H9 (cell line): ENCODE data around the gene DNAJC8. TPM values are rescaled to one million over a fixed set of nuclear protein-coding genes. Genes with fewer than 3 reads are reported as not detected.

Experiments used
- DNase-seq: peaks from one replicate; pipeline ENCODE4 v3.0.0-alpha.2; 2017
- H2AFZ ChIP-seq: one replicate; pipeline ENCODE4 v1.6.1; 2013; ENCODE audit warnings: mild to moderate bottlenecking, low read length, control low read depth, moderate library complexity
- H2AK5ac ChIP-seq: 2 replicates; pipeline ENCODE4 v1.6.1; 2013; ENCODE audit warnings: low read length, control low read depth, mixed read lengths; ENCODE audit not compliant: insufficient read length
- H2BK120ac ChIP-seq: one replicate; pipeline ENCODE4 v1.6.1; 2013; ENCODE audit warnings: low read depth, mild to moderate bottlenecking, low read length, control low read depth, inconsistent platforms; ENCODE audit not compliant: poor library complexity, severe bottlenecking
- H2BK12ac ChIP-seq: 2 replicates; pipeline ENCODE4 v1.6.1; 2013; ENCODE audit warnings: low read length, control low read depth, mixed read lengths, low read depth; ENCODE audit not compliant: insufficient read length
- H2BK15ac ChIP-seq: 2 replicates; pipeline ENCODE4 v1.6.1; 2013; ENCODE audit warnings: low read depth, low read length, control low read depth
- H2BK20ac ChIP-seq: one replicate; pipeline ENCODE4 v1.6.1; 2013; ENCODE audit warnings: low read depth, mild to moderate bottlenecking, low read length, control low read depth, inconsistent platforms; ENCODE audit not compliant: poor library complexity, severe bottlenecking
- H2BK5ac ChIP-seq: 2 replicates; pipeline ENCODE4 v1.6.1; 2013; ENCODE audit warnings: low read length, control low read depth, mixed read lengths; ENCODE audit not compliant: insufficient read length
- H3K14ac ChIP-seq: 2 replicates; pipeline ENCODE4 v1.6.1; 2013; ENCODE audit warnings: low read length, control low read depth; ENCODE audit not compliant: insufficient read depth
- H3K18ac ChIP-seq: 2 replicates; pipeline ENCODE4 v1.6.1; 2013; ENCODE audit warnings: low read depth, mild to moderate bottlenecking, mixed read lengths, low read length, control low read depth; ENCODE audit not compliant: insufficient read length
- H3K23ac ChIP-seq: 2 replicates; pipeline ENCODE4 v1.6.1; 2013; ENCODE audit warnings: low read length, control low read depth, mixed read lengths, low read depth; ENCODE audit not compliant: insufficient read length
- H3K23me2 ChIP-seq: 2 replicates; pipeline ENCODE4 v1.6.1; 2013; ENCODE audit warnings: low read depth, mild to moderate bottlenecking, mixed read lengths, low read length, control low read depth; ENCODE audit not compliant: insufficient read length, poor library complexity, severe bottlenecking
- H3K27ac ChIP-seq: 2 replicates; pipeline ENCODE4 v1.5.1; 2013; ENCODE audit warnings: low read length, control low read depth, mixed read lengths, low read depth; ENCODE audit not compliant: insufficient read length
- H3K27me3 ChIP-seq: 2 replicates; pipeline ENCODE4 v1.6.1; 2013; ENCODE audit warnings: low read length, control low read depth, inconsistent platforms; ENCODE audit not compliant: insufficient read depth
- H3K4ac ChIP-seq: 2 replicates; pipeline ENCODE4 v1.6.1; 2013; ENCODE audit warnings: low read depth, mild to moderate bottlenecking, control low read depth, inconsistent platforms, low read length, moderate library complexity
- H3K4me1 ChIP-seq: 2 replicates; pipeline ENCODE4 v1.6.1; 2013; ENCODE audit warnings: low read length, control low read depth, inconsistent platforms; ENCODE audit not compliant: insufficient read depth
- H3K4me2 ChIP-seq: 2 replicates; pipeline ENCODE4 v1.6.1; 2013; ENCODE audit warnings: low read length, control low read depth, mixed read lengths; ENCODE audit not compliant: insufficient read length, insufficient read depth
- H3K56ac ChIP-seq: 2 replicates; pipeline ENCODE4 v1.6.1; 2013; ENCODE audit warnings: low read depth, mild to moderate bottlenecking, mixed read lengths, low read length, control low read depth; ENCODE audit not compliant: insufficient read length
- H3K79me1 ChIP-seq: 2 replicates; pipeline ENCODE4 v1.6.1; 2013; ENCODE audit warnings: low read depth, mild to moderate bottlenecking, moderate library complexity, low read length, control low read depth, inconsistent platforms; ENCODE audit not compliant: insufficient read depth, poor library complexity, severe bottlenecking
- H3K79me2 ChIP-seq: 2 replicates; pipeline ENCODE4 v1.6.1; 2013; ENCODE audit warnings: low read length, control low read depth, inconsistent platforms; ENCODE audit not compliant: insufficient read depth
- H3K9ac ChIP-seq: 2 replicates; pipeline ENCODE4 v1.6.1; 2013; ENCODE audit warnings: low read length, control low read depth, mixed read lengths; ENCODE audit not compliant: insufficient read length; ENCODE audit errors: extremely low read depth
- H3K9me3 ChIP-seq: one replicate; pipeline ENCODE4 v1.6.1; 2013; ENCODE audit warnings: low read depth, low read length, inconsistent platforms; ENCODE audit not compliant: control insufficient read depth
- H3T11ph ChIP-seq: one replicate; pipeline ENCODE4 v1.6.1; 2013; ENCODE audit warnings: mild to moderate bottlenecking, low read length, control low read depth, inconsistent platforms
- H4K20me1 ChIP-seq: one replicate; pipeline ENCODE4 v1.6.1; 2013; ENCODE audit not compliant: control insufficient read depth, insufficient read length, insufficient read depth
- H4K5ac ChIP-seq: 2 replicates; pipeline ENCODE4 v1.6.1; 2013; ENCODE audit warnings: low read depth, mild to moderate bottlenecking, mixed read lengths, low read length, control low read depth; ENCODE audit not compliant: insufficient read length
- H4K8ac ChIP-seq: replicated peaks from 2 replicates; pipeline ENCODE4 v1.6.1; 2013; ENCODE audit warnings: low read length, control low read depth, mixed read lengths, low read depth; ENCODE audit not compliant: insufficient read length
- H4K91ac ChIP-seq: 2 replicates; pipeline ENCODE4 v1.6.1; 2013; ENCODE audit warnings: low read depth, mild to moderate bottlenecking, moderate library complexity, mixed read lengths, low read length, control low read depth; ENCODE audit not compliant: insufficient read length
- H3K27ac Mint-ChIP-seq, 3 experiments: 2 replicates in 2 of 3; 3 replicates in 1 of 3; pipeline ENCODE4 v1.8.0; 2020 to 2021; ENCODE audit warnings: mixed read lengths in 3 of 3, mild to moderate bottlenecking in 1 of 3, moderate library complexity in 1 of 3
- H3K27me3 Mint-ChIP-seq: 2 replicates; pipeline ENCODE4 v1.8.0; 2021; ENCODE audit warnings: low read depth, mild to moderate bottlenecking, moderate library complexity, mixed read lengths
- H3K36me3 Mint-ChIP-seq, 3 experiments: 2 replicates in 2 of 3; 3 replicates in 1 of 3; pipeline ENCODE4 v1.8.0; 2020 to 2021; ENCODE audit warnings: low read depth in 3 of 3, mixed read lengths in 3 of 3; ENCODE audit not compliant: insufficient read depth in 1 of 3
- H3K4me1 Mint-ChIP-seq, 2 experiments: 2 replicates each; pipeline ENCODE4 v1.8.0; 2020; ENCODE audit warnings: mixed read lengths in 2 of 2
- H3K4me3 Mint-ChIP-seq, 2 experiments: 2 replicates in 1 of 2; 3 replicates in 1 of 2; pipeline ENCODE4 v1.8.0; 2020 to 2021; ENCODE audit warnings: mild to moderate bottlenecking in 2 of 2, mixed read lengths in 2 of 2, moderate library complexity in 1 of 2
- H3K9me3 Mint-ChIP-seq, 2 experiments: 2 replicates in 1 of 2; 3 replicates in 1 of 2; pipeline ENCODE4 v1.8.0; 2020; ENCODE audit warnings: mild to moderate bottlenecking in 2 of 2, mixed read lengths in 2 of 2, moderate library complexity in 1 of 2
- CTCF ChIP-seq: fragments of 200-600 bp; sonication (generic); conservative IDR thresholded peaks from 3 replicates; pipeline ENCODE4 v1.8.0; 2021; ENCODE audit warnings: antibody characterized with exemption, mild to moderate bottlenecking
- WGBS: extraction: QIAGEN DNeasy Blood & Tissue Kit; methylation state at CpG from one replicate; pipeline ENCODE4 v1.1.7; 2013; ENCODE audit warnings: missing lambda C conversion rate, low lambda C conversion rate, mixed read lengths; ENCODE audit not compliant: insufficient read length; ENCODE audit errors: extremely low coverage; 5-methylcytosine and 5-hydroxymethylcytosine counted together
- total RNA-seq: library from RNA; stranded (reverse); gene quantifications from 2 replicates; pipeline ENCODE4 v1.2.1, GENCODE V29; 2021

DNAJC8 gene
- total RNA-seq, 1 experiment from 2014 or later, result 132 TPM

- peaks cover 0 to 3% of the 10 kb centered on the region in 2 experiments; a peak in 1 of 5 replicates for H3K9me3 Mint-ChIP-seq
- Histone ChIP-seq H2BK5ac (no peak overlapping the region), H3K18ac (no peak overlapping the region), H3K27me3 (no peaks in the 10 kb centered on the region), H3K23ac (no peak overlapping the region), H2BK15ac (no peak overlapping the region), H3K23me2 (no peaks in the 10 kb centered on the region), H2AK5ac (no peak overlapping the region), H2BK20ac (no peak overlapping the region), H3T11ph (no peak overlapping the region), H3K79me1 (no peaks in the 10 kb centered on the region), H3K79me2 (no peaks in the 10 kb centered on the region), H3K27ac (no peak overlapping the region), H3K4me1 (no peaks in the 10 kb centered on the region; the same call in 1 of the 2 replicates), H4K8ac (peak overlapping the region; percentile 64), H3K14ac (no peak overlapping the region), H4K20me1 (no peaks in the 10 kb centered on the region), H3K9ac (no peak overlapping the region), H2AFZ (no peak overlapping the region), H3K9me3 (no peaks in the 10 kb centered on the region), H2BK12ac (no peak overlapping the region), H4K5ac (no peak overlapping the region), H3K56ac (no peak overlapping the region), H4K91ac (no peak overlapping the region), H3K4me2 (no peak overlapping the region), H2BK120ac (no peak overlapping the region), H3K4ac (no peak overlapping the region)
- DNase-seq, result no peak
- H3K4me1 Mint-ChIP-seq, result peaks cover 7 to 11% of the 10 kb centered on the region in 2 experiments
- H3K27me3 Mint-ChIP-seq, result no peaks in the 10 kb centered on the region
- H3K4me3 Mint-ChIP-seq, result no peak overlapping the region
- no peaks in the 10 kb centered on the region for H3K36me3 Mint-ChIP-seq
- no peak for TF ChIP-seq CTCF
- WGBS, result no CpG with 5 or more reads among the region's 5 CpGs
- H3K27ac Mint-ChIP-seq, result peak overlapping the region in 2 of 3 experiments; percentile 36 to 50; a peak in 3 of 7 replicates
Measured at GRCh38 chr1:28160782-28161266, 72.0 kb downstream of the DNAJC8 start.
